Activated naive CD4-positive, alpha-beta T cell (primary cell): Measurements from ENCODE around the gene SCGB1C1.
"Not testable (repeated sequence)": the region's sequence is repeated elsewhere in the genome, so short reads cannot be mapped to it uniquely, and the experiment has no call there.

Experiments used
- DNase-seq, 4 experiments: peaks; one replicate each; lab custom pipeline; 2025; lab: John Stamatoyannopoulos, UW

Gene SCGB1C1

DNA sequence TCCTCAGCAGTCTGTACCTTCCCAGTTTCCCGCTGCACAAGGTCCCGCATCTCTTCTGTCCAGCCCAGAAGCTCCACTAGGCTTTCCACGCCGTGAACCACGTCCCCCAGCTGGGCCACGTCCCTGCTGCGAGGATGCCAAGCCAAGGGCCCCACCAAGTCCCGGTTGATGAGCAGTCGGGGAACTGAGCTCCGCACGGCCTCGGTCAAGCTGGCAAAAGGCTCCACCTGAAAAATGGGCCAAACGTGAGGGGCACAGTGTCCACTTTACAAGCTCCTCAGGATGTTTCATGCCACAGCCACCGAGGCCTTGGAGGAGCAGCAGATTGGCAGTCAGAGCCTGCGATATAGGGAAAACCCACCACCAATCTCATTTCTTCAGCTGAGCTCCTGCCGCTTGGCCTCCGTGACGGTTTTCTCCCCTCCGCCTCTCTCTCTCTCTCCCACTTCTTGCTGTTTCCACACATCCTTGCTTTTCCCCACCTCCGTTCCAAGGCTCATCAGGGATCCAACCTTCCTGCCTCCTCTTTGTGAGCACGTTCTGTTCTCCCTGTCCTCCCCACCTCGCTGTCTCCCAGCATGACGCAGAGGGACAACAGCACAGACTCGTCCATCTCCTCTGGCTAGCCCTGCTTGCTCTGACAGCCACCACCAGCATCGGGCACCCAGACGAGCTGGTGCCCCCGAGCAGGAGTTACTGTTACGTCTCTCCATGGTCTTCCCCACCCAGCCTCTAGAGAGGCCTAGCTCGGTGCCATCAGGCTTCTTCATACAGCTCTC lies 26.1 kb downstream of the SCGB1C1 start:
- no peak for DNase-seq

DNA sequence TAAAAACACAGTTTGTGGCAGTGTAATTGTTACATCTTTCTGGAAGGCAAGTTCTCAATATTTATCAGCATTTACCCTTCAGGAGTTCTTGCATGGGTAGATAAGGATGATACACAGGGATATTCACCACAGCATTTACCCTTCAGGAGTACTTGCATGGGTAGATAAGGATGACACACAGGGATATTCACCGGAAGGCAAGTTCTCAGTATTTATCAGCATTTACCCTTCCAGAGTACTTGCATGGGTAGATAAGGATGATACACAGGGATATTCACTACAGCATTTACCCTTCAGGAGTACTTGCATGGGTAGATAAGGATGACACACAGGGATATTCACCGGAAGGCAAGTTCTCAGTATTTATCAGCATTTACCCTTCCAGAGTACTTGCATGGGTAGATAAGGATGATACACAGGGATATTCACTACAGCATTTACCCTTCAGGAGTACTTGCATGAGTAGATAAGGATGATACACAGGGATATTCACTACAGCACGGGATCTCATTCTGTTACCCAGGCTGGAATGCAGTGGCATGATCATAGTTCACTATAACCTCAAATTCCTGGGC lies 27.9 kb downstream of the SCGB1C1 start:
- DNase-seq: not testable (repeated sequence)

DNA sequence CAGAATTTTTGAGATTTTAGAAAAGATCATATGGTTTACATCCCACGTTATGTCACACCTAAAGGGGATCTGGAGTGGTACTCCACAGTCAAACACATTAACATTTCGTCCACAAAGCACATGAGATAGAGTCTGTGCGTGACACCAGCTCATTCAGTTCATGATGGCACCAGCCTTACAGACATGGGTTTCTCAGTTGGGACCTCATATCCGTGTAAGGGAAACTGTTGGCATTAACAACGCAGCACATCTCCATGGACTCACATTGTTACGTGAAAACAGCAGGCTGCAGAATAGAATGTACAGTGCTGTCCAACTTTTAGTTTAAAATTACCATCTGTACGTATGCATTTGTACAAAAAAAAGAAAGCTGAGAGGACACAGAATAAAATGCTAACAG lies 28.7 kb downstream of the SCGB1C1 start:
- no peak for DNase-seq

DNA sequence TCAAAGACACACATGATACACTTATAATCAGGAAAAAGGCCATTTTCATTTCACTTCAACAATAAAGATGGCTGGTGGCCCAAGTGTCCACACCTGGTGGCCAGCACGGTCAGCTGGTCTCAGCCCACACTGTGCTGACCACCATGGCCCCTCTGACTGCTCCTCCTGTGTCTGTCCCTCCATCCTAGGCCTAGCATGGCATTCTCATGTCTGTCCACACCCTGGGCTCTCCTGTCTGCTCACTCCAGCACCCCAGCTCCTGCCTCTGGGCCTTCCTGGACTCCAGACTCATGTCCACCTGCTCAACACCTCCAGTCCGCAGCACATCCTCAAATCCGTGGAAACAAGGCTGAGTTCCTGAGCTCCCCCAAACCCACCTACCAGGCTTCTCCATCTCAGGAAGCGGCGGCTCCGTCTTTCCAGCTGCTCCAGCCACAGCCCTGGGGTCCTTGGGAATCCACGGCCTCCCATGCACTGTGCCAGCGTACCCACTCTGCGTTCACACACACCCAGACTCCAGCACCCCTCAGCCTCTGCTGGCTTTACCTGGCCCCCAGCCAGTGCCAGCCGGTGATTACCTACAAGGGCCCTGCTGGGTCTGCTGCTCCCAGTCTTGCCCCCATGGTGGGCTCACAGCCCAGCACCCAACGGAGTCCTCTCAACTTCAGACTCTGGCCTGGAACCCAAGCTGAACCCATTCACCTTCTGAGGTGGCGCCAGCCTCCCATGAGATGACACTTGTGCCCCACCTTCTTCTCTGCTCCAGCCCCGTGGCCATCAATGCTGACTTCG lies 29.3 kb downstream of the SCGB1C1 start:
- no peak for DNase-seq

DNA sequence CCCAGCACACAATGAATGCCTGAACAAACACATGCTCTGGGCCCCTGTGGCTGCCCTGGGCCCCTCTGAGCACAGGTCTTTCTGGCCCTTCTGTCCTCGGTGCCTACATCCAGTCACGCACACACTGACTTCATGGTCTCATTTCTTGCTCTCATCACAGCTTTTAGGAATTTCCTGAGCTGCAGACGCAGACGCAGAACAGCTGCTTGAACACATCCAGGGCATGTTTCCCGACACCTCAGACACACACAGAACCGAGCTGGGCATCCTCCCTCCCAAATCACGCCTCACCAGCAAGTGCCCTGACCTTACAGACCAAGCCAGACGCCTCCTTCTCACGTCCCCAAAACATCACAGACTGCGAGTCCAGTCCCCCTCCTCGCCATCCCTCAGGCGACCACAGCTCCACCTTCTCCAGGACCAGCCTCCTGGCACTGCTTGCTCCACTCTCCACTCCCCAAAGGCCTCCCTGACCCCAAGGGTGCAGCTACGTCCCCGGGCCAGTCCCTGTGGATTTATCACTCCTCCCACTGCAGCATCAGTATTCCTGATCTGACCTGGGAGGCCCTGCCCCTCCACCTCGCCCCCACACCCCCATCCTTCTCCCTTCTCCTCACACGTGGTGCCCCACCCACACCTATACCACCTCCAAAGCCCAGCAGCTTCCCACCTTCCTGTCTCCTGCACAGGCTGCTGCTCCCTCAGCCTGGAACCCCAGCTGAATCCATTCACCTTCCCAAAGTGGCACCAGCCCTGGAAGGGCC lies 30.3 kb downstream of the SCGB1C1 start:
- DNase-seq: no peak

DNA sequence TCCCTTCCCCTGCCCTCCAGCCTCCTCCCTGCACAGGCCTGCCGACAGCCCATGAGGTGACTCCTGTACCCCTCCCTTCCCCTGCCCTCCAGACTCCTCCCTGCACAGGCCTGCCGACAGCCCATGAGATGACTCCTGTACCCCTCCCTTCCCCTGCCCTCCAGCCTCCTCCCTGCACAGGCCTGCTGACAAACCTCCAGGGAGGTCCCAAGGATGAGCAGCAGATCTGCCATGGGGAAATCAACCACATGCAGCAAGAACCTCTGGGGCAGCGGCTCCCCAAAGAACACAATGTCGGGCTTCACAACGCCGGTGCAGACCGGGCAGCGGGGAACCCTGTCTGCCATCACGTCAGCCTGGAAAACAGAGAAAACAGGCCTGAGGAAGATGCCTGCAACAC lies 31.0 kb downstream of the SCGB1C1 start:
- DNase-seq: no peak

DNA sequence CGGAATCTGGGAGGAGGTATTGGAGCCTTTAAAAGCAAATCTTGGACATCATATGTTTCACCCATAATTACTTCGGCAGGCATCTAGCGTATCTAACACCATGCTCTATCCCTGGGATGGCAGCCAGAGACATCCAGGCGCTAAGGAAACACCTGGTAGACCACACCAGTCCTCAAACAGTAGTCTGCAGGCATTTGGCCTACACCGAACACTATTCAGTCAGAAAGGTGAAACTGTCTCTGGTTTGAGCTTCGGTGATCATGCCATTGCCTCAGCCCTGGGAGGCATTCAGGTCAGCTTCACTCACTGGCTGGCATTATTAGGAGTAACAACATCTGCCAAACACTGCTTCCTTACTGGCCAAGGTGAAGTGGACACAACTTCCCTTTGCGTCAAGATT lies 31.5 kb downstream of the SCGB1C1 start:
- no peak for DNase-seq

DNA sequence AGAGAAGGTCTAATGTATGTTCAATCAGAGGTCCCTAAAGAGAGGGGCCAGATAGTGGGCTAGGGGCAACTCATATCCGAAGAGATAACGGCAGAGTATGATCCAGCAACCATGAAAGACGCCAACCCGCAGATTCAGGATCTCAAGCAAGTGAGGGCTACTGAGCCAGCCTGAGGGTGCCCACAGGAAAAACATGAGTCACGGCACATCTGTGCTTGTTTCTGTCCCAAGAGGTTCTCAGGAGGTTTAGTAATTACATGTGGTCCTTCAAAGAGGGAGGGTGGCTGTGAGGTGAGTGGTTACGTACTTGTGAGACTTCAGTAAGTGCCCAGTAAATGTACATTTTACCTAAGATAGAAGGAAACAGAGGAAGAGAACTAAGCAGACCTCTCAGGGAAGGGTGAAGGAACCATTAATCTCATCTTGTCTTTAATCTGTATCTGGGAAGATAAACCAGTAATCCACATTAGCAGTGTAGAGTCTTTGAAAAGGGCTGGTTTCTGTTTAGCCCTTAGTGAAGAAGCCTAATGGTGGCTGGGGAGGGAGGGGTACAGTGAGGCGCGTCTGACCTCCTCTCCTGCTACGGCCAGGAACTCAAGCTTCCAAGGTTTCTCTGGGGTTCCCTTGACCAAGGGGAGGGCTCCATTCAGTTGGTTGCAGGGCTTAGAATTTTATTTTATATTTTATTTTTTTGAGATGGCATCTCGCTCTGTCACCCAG lies 33.0 kb downstream of the SCGB1C1 start:
- DNase-seq: no peak

DNA sequence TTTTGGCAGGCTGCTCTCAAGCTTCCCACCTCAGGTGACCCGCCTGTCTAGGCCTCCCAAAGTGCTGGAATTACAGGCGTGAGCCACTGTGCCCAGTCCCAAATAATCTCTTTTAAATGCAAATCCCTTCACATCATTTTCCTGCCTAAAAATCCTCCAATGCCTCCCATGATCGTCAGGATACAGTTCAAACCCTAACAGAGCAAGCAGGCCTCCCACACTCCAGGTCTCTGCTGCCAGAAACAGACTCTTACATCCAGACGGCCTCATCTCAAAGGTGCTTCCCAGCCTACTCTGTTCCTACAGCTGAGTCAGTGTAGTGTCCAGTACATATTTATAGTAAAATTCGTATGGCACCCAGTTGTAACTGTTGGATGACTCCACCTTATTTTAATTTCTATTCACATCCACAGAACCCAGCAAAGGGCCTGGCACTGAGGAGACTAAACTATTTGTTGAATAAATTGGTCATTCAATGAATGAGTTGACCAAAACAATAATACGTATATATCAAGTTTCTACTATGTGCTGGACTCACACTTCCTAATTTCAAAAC lies 35.0 kb downstream of the SCGB1C1 start:
- DNase-seq: no peak

DNA sequence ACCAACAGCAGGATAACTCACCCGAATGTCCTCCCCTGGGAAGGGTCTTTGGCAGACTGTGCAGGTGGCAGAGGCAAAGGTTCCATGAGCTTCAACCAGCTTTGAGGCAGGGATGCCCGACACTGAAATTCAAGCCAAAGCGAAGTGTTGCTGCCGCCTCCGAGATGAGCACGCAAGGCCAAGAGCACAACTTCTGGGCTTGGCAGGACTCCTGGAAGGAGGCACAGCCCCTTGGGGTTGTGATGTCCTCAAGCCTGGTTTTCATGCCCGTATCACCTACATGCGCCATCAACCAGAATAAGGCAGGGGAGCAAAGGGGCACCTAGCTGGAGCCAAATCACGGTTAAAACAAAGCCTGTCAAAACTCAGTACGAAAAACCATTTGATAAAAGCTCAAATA lies 37.6 kb downstream of the SCGB1C1 start:
- DNase-seq: no peak

DNA sequence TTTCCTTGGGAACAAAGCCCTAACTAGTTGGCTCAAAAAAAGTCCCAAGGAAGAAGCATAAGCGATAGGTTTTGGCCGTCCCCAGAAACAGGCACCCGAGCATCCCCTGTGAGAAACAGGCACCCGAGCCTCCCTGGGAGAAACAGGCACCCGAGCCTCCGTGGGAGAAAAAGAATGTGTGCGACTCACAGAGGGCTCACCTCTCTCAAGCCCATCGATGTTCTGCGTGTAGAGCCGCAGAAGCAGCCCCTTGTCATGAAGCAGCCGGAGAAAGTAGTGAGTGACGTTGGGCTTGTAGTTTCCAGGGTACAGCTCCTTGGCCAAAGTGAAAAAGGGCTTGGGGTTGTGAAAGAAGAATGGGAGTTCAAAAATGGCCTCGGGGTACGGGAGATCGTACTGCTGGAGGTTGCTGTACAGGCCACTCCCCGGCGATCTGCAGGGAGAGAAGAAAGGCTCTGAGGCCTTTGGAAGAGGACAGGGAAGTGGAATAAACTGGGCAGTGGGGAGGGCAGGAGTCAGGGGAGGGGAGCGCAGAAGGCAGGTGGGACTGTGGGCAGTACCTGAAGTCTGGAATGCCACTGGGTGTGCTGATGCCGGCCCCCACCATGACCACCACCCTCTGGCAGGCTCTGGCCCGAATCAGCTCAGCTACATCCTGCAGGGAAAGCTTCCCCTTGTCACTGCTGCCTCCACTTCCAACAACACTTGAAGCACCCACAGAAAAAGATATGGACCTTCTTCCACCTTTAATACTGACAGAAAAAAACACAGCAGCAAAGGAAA lies 40.1 kb downstream of the SCGB1C1 start:
- DNase-seq: no peak

DNA sequence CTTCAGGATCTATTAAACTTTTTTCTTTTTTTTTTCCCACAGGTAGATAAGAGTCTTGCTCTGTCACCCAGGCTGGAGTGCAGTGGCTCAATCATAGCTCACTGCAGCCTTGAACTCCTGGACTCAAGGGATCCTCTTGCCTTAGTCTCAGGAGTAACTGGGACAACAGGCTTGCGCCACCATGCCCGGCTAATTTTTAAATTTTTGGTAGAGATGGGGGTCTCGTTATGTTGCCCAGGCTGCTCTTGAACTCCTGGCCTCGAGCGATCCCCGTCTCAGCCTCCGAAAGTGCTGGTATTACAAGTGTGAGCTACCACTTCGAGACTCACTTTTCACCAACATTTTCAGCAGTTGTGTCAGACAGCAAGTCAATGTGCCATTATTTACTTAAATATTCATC lies 42.3 kb downstream of the SCGB1C1 start:
- DNase-seq: no peak

DNA sequence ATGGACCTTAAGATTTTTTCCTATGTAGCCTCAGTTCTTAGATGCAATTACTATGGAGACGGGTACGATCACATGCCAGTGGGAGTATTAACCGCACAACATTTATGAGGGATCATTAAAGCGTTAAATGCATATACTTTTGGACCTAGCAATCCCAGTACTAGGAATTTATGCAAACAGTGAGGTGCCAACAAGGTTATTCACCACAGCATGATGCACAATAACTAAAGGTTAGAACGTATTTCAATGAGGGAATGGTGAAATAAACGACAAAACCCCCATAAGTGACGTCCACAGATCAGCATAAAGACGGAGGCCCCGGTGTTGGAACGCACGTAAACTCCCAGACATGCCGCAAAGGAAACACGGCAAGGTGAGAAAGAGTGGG lies 42.7 kb downstream of the SCGB1C1 start:
- DNase-seq: no peak

DNA sequence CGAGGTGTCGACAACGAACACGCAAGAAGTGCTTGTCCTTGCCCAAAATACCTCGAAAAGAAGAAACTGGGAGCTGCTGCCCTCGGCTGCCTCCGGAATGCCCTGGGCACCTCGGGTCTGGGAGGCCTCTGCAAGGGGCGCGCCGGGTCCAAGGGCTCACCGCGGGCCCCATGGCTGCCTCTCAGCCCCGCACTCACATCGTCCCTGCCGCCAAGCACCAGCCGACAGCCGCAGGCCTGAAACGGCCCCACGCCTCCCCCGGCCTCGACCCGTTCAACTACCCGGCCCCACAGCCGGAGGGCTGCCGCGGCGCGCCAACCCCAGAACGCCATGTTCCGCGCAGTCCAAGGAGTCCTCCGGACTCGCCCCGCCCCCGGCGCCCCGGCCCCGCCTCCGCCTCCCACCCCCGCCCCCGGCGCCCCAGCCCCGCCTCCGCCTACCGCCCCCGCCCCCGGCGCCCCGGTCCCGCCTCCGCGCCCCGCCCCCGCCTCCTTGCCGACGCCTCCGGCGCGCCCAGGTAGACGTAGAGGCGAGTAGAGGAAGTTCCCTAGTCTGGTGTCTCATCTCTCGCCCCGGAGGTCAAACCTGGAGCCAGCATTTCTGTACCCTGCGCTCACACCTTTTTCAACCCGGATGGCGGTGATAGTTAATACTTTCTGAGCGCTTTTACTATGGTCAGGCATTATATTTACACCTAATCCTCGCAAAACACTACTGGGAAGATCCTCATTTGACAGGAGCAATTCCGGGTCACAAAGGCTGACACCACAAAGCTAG lies 43.3 kb downstream of the SCGB1C1 start, which contains the start of gene SIRT3:
SIRT3 (minus strand) TSS at position 346 of the 777 bp plus-strand sequence; CDS start at position 332, 14 bp downstream.
- DNase-seq: peak; percentile 41 to 83 (median 71)

DNA sequence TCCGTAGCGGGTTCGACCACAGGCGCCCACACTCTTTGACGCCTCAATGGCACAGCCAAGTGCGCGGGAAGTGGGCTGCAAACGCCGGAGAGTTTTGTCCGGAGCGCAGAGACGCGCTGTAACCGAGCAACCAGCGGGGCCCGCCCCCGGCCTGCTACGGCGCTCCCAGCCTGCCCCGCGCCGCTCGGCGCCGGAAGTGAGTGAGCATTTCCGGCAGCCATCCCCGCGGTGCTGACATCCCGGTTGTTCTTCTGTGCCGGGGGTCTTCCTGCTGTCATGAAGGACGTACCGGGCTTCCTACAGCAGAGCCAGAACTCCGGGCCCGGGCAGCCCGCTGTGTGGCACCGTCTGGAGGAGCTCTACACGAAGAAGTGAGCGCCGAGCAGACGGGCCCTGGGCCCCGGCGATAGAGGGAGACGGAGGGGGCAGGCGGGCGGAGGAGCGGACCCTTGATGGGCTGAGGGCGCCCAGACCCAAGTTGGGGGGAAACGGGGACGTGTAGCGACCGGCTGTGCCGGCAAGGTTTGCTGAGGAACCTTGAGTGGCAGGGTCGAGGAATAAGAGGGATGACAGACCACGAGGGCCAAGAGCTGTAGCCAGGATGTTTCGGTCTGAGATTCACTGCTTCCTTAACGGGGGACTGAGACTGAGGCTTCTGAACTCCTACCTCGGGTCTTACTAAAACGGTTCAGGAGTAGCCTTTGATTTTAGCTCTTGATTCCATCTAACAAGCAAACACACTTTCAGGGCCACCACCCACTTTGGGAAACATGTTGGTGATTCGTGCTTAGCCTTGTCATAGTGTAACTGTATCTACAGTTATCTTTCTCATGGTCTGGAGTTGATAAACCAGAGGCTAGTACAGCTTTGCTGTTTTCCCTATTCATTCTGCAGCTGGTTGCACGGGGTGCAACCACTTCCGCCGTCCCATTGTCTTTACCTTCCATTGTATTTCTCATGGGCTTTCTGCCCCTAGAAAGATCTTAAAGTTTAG lies 44.2 kb downstream of the SCGB1C1 start, which contains the start of gene PSMD13:
PSMD13 (plus strand) TSS at position 203 of the 994 bp plus-strand sequence; CDS start at position 277, 74 bp downstream.
- peak; percentile 75 to 88 (median 76) for DNase-seq

DNA sequence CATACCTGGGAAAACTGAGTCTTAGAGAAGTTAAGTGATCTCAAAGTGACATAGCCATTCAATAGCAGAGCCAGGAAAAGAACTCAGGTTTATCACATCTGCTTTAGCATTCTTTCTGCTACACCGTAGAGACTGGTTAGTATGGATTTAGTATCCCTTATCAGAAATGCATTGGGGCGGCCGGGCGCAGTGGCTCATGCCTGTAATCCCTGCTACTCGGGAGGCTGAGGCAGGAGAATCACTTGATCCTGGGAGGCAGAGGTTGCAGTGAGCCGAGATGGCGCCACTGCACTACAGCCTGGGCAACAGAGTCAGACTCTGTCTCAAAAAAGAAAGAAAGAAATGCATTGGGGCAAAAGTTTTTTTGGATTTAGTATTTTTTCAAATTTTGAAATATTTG lies 45.5 kb downstream of the SCGB1C1 start:
- DNase-seq: not testable (repeated sequence)

DNA sequence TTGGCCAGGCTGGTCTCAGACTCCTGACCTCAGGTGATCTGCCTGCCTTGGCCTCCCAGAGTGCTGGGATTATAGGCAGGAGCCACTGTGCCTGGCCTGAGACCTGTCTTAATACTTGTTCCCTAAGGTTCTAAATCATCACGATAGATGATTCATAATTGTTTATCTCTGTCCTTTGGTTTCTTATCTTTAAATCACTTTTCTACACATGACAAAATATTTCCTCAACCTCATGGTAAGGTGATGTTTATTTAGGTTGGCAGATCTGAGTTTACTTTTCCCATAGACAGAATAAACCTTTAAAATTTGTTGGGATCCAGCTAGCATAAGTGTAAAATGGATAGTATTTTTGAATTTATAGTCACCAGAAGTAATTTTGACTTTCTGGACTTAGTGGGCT lies 47.4 kb downstream of the SCGB1C1 start:
- no peak for DNase-seq

DNA sequence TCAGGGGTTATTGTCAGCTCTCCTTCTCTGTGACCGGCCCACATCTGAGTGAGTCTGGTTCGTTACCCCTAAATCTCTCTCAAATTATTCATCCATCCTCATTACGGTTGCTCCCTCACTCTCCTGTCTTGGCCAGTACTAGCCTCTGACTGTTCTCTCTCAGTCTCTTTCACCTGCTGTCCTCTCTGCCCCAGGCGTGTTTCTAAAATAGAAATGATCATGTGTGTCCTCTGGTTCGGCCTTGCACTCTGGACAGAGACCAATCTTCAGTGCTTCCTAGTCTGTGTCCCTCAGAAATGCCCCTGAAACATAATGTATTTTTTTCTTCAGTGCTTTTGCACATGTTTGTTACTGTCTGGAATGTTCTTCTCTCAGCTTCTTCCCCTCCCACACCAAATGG lies 48.8 kb downstream of the SCGB1C1 start:
- DNase-seq: no peak
